Testis (tissue), 2 donors: ENCODE measurements around the gene MEGF6.

Source experiments
- POLR2A ChIP-seq: fragments of 450-650 bp; IDR thresholded peaks from one replicate; pipeline ENCODE4 v1.6.1; 2017; ENCODE audit warnings: antibody characterized with exemption, mild to moderate bottlenecking, moderate library complexity
- TF ChIP-seq, protein P1 (sequence below), 3 experiments: fragments of 450-650 bp in 2 of 3; fragments of 200-600 bp in 1 of 3; sonication (generic) in 1 of 3; IDR thresholded peaks; one replicate each; pipeline ENCODE4 v1.5.1; 2016 to 2019; ENCODE audit warnings: antibody characterized with exemption in 3 of 3, mild to moderate bottlenecking in 2 of 3, moderate library complexity in 1 of 3

DNA sequence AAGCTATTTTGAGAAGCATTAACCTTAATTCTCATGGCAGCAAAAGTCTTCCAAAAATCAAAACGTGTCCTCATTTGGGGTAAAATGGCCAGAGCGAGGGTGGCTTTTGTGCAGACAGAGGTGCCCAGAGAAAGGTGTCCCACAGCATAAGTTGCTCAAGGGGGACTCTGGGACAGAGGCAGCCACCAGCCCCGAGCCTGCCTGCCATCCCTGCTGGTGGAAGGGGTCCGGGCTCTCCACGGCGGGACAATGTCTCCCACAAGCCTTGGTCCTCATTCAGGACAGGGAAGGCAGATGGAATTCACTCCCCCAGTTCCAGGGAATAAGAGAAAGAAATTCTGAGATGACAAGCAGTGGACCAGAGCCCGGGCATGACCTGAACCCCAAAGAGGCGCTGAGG lies 169.4 kb downstream of the MEGF6 start:
- TF ChIP-seq, protein P1, sequence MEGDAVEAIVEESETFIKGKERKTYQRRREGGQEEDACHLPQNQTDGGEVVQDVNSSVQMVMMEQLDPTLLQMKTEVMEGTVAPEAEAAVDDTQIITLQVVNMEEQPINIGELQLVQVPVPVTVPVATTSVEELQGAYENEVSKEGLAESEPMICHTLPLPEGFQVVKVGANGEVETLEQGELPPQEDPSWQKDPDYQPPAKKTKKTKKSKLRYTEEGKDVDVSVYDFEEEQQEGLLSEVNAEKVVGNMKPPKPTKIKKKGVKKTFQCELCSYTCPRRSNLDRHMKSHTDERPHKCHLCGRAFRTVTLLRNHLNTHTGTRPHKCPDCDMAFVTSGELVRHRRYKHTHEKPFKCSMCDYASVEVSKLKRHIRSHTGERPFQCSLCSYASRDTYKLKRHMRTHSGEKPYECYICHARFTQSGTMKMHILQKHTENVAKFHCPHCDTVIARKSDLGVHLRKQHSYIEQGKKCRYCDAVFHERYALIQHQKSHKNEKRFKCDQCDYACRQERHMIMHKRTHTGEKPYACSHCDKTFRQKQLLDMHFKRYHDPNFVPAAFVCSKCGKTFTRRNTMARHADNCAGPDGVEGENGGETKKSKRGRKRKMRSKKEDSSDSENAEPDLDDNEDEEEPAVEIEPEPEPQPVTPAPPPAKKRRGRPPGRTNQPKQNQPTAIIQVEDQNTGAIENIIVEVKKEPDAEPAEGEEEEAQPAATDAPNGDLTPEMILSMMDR (IDR thresholded peaks at IDR 0.05): no peak
- no peak for TF ChIP-seq POLR2A
